Measurements from ENCODE around the gene EIF2B1.

EIF2B1 gene

DNA sequence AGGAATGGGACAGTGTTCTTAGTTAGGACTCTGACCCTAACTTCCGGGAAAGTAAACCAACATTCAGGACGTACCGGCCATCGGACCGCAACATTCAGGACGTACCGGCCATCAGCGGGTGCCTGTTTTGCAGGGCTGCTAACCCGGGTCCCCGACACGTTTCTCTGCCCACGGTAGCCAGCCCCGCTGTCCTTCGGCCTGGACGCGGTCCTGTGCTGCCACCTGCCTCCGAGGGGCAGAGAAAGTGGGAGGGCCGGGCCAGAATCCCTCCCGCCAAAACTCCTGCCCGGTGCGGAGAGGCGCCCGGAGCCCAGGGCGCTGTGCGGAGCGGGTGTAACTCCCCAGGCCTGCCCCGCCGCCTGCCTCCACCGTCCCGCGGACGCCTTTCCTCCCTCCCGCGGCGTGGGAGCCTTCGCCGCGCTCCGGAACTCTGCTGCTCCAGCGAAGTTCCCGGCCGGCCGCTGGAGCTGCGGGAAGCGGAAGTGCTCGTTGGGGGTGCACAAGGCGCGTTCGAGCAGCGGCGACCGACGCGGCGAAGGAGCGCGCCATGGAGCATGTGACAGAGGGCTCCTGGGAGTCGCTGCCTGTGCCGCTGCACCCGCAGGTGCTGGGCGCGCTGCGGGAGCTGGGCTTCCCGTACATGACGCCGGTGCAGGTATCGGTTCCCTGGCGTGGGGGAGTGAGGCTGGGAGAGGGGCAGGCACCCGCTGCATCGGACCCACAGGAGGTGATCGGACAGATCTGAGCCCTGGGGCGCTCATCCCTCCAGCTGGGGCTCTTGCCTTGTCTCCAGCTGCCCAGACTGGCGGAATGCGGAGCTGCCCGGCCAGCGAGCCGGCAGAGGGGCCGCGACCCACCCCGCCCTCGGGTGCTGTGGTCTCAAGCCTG lies 31.6 kb downstream of the EIF2B1 start, which contains the start of gene DDX55 (continued):
- peak; percentile 43; the same call in 1 of the 2 replicates for TF ChIP-seq ZNF645 (tag by site-specific recombination; IDR thresholded peaks at IDR 0.05)
- no peak for TF ChIP-seq ZNF555 (tag by site-specific recombination; conservative IDR thresholded peaks at IDR 0.05)
- peak; percentile 97 for TF ChIP-seq GLI4 (tag by site-specific recombination; IDR thresholded peaks at IDR 0.05)
- TF ChIP-seq GLI2 (tag by site-specific recombination; IDR thresholded peaks at IDR 0.05; ENCODE audit: borderline replicate concordance, low read depth): no peak
- peak; percentile 36; the same call in 1 of the 2 replicates for TF ChIP-seq MZF1 (tag by site-specific recombination; IDR thresholded peaks at IDR 0.05; ENCODE audit: borderline replicate concordance)
- TF ChIP-seq ZNF174 (tag by site-specific recombination; IDR thresholded peaks at IDR 0.05): no peak
- TF ChIP-seq ZNF16 (tag by site-specific recombination; IDR thresholded peaks at IDR 0.05; ENCODE audit: low read depth): 0 out of 2 replicates have a peak, but pooled peaks have one; percentile 22
- TF ChIP-seq ZFHX2 (tag by site-specific recombination; conservative IDR thresholded peaks at IDR 0.05): peak; percentile 89
- TF ChIP-seq ZNF324 (tag by site-specific recombination; IDR thresholded peaks at IDR 0.05): peak; percentile 99
- TF ChIP-seq, protein P1, sequence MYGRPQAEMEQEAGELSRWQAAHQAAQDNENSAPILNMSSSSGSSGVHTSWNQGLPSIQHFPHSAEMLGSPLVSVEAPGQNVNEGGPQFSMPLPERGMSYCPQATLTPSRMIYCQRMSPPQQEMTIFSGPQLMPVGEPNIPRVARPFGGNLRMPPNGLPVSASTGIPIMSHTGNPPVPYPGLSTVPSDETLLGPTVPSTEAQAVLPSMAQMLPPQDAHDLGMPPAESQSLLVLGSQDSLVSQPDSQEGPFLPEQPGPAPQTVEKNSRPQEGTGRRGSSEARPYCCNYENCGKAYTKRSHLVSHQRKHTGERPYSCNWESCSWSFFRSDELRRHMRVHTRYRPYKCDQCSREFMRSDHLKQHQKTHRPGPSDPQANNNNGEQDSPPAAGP (tag by site-specific recombination; IDR thresholded peaks at IDR 0.05): peak; percentile 99
- TF ChIP-seq ZNF747 (tag by site-specific recombination; IDR thresholded peaks at IDR 0.05): no peak
- no peak for TF ChIP-seq HOXD13 (CRISPR knock-in tag; IDR thresholded peaks at IDR 0.05; ENCODE audit: borderline replicate concordance)
- TF ChIP-seq ZNF529 (tag by site-specific recombination; IDR thresholded peaks at IDR 0.05; ENCODE audit: insufficient replicate concordance): no peak
- TF ChIP-seq, protein P2, sequence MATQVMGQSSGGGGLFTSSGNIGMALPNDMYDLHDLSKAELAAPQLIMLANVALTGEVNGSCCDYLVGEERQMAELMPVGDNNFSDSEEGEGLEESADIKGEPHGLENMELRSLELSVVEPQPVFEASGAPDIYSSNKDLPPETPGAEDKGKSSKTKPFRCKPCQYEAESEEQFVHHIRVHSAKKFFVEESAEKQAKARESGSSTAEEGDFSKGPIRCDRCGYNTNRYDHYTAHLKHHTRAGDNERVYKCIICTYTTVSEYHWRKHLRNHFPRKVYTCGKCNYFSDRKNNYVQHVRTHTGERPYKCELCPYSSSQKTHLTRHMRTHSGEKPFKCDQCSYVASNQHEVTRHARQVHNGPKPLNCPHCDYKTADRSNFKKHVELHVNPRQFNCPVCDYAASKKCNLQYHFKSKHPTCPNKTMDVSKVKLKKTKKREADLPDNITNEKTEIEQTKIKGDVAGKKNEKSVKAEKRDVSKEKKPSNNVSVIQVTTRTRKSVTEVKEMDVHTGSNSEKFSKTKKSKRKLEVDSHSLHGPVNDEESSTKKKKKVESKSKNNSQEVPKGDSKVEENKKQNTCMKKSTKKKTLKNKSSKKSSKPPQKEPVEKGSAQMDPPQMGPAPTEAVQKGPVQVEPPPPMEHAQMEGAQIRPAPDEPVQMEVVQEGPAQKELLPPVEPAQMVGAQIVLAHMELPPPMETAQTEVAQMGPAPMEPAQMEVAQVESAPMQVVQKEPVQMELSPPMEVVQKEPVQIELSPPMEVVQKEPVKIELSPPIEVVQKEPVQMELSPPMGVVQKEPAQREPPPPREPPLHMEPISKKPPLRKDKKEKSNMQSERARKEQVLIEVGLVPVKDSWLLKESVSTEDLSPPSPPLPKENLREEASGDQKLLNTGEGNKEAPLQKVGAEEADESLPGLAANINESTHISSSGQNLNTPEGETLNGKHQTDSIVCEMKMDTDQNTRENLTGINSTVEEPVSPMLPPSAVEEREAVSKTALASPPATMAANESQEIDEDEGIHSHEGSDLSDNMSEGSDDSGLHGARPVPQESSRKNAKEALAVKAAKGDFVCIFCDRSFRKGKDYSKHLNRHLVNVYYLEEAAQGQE (tag by site-specific recombination; IDR thresholded peaks at IDR 0.05): peak; percentile 75
- TF ChIP-seq ZBTB7A (tag by site-specific recombination; IDR thresholded peaks at IDR 0.05; ENCODE audit: low read depth): peak; percentile 87
- TF ChIP-seq ZNF148 (tag by site-specific recombination; IDR thresholded peaks at IDR 0.05; ENCODE audit: borderline replicate concordance): peak; percentile 97
- TF ChIP-seq REPIN1 (tag by site-specific recombination; IDR thresholded peaks at IDR 0.05; ENCODE audit: low read depth): peak; percentile 98; the same call in 1 of the 2 replicates
- peak; percentile 94 for TF ChIP-seq PATZ1 (tag by site-specific recombination; IDR thresholded peaks at IDR 0.05)
- TF ChIP-seq ZSCAN5A (tag by site-specific recombination; IDR thresholded peaks at IDR 0.05): peak; percentile 99; the same call in 1 of the 2 replicates
- no peak for TF ChIP-seq ZNF621 (tag by site-specific recombination; IDR thresholded peaks at IDR 0.05)
- TF ChIP-seq KLF16 (tag by site-specific recombination; IDR thresholded peaks at IDR 0.05): peak; percentile 99
- no peak for TF ChIP-seq HOXA7 (CRISPR knock-in tag; IDR thresholded peaks at IDR 0.05; ENCODE audit: borderline replicate concordance)
- no peak for TF ChIP-seq ZNF292 (tag by site-specific recombination; IDR thresholded peaks at IDR 0.05; ENCODE audit: borderline replicate concordance, low read depth)
- TF ChIP-seq ZNF623 (tag by site-specific recombination; IDR thresholded peaks at IDR 0.05): no peak
- TF ChIP-seq ZNF175 (tag by site-specific recombination; IDR thresholded peaks at IDR 0.05): no peak
- no peak for TF ChIP-seq ZNF221 (tag by site-specific recombination; IDR thresholded peaks at IDR 0.05; ENCODE audit: borderline replicate concordance)
- no peak for TF ChIP-seq ZNF48 (tag by site-specific recombination; IDR thresholded peaks at IDR 0.05)
